CD8-positive, alpha-beta memory T cell (primary cell): ENCODE measurements around the gene BRSK2. TPM values are rescaled to one million over a fixed set of nuclear protein-coding genes. Genes with fewer than 3 reads are reported as not detected.

Source experiments
- CTCF ChIA-PET: fragments of 350-600 bp; sonication (Branson Sonifier 250); formaldehyde crosslinking; loops from one replicate; lab custom pipeline; 2021; ENCODE audit warnings: antibody characterized with exemption; lab: Charles Lee
- POLR2A ChIA-PET: fragments of 350-600 bp; sonication (Branson Sonifier 250); formaldehyde crosslinking; loops from one replicate; lab custom pipeline; 2021; ENCODE audit warnings: antibody characterized with exemption; lab: Charles Lee
- DNase-seq, 5 donors: peaks; one replicate each; pipeline versions ENCODE4 v3.0.0 to v3.0.0-alpha.2; 2020 to 2022; ENCODE audit warnings: mixed read lengths in 1 of 5
- H3K27ac ChIP-seq: one replicate; pipeline ENCODE4 v1.7.0; 2013; ENCODE audit warnings: low read depth, mild to moderate bottlenecking, low read length, moderate library complexity
- H3K27me3 ChIP-seq: 2 replicates; pipeline ENCODE4 v1.7.0; 2013; ENCODE audit warnings: low read length, mild to moderate bottlenecking; ENCODE audit not compliant: insufficient read depth, poor library complexity, severe bottlenecking
- H3K36me3 ChIP-seq: 2 replicates; pipeline ENCODE4 v1.7.0; 2013; ENCODE audit warnings: mild to moderate bottlenecking, low read length, moderate library complexity; ENCODE audit not compliant: insufficient read depth
- H3K4me1 ChIP-seq: 2 replicates; pipeline ENCODE4 v1.7.0; 2013; ENCODE audit warnings: mild to moderate bottlenecking, low read length, moderate library complexity; ENCODE audit not compliant: insufficient read depth
- H3K4me3 ChIP-seq: 2 replicates; pipeline ENCODE4 v1.7.0; 2013; ENCODE audit warnings: mild to moderate bottlenecking, low read length
- H3K9me3 ChIP-seq: 2 replicates; pipeline ENCODE4 v1.7.0; 2013; ENCODE audit warnings: mild to moderate bottlenecking, low read length
- H3K27ac Mint-ChIP-seq, 8 donors: one replicate each; pipeline ENCODE4 v1.8.0; 2020 to 2021; ENCODE audit warnings: mixed read lengths in 8 of 8, mild to moderate bottlenecking in 6 of 8, inconsistent platforms in 3 of 8, moderate library complexity in 3 of 8
- H3K27me3 Mint-ChIP-seq, 2 donors: one replicate each; pipeline ENCODE4 v1.8.0; 2020 to 2021; ENCODE audit warnings: mixed read lengths in 2 of 2, mild to moderate bottlenecking in 1 of 2, moderate library complexity in 1 of 2
- H3K36me3 Mint-ChIP-seq, 3 donors: one replicate each; pipeline ENCODE4 v1.8.0; 2020 to 2021; ENCODE audit warnings: mixed read lengths in 3 of 3, inconsistent platforms in 1 of 3, mild to moderate bottlenecking in 1 of 3
- H3K4me1 Mint-ChIP-seq, 3 donors: one replicate each; pipeline ENCODE4 v1.8.0; 2020 to 2021; ENCODE audit warnings: mixed read lengths in 3 of 3, inconsistent platforms in 1 of 3, mild to moderate bottlenecking in 1 of 3
- H3K4me3 Mint-ChIP-seq, 7 donors: one replicate each; pipeline ENCODE4 v1.8.0; 2020 to 2021; ENCODE audit warnings: mixed read lengths in 7 of 7, mild to moderate bottlenecking in 6 of 7, moderate library complexity in 4 of 7, inconsistent platforms in 2 of 7
- H3K9me3 Mint-ChIP-seq, 5 donors: one replicate each; pipeline ENCODE4 v1.8.0; 2020 to 2022; ENCODE audit warnings: mixed read lengths in 5 of 5, mild to moderate bottlenecking in 3 of 5, moderate library complexity in 2 of 5, inconsistent platforms in 1 of 5
- polyA plus RNA-seq: library from polyadenylated mRNA; unstranded; fragments of 300-500 nt; fragmentation: Illumina TruSeq; gene quantifications from one replicate; pipeline ENCODE4 v1.2.3, GENCODE V29; 2021
- total RNA-seq, 2 experiments: library from RNA; stranded (reverse); gene quantifications; one replicate each; pipeline ENCODE4 v1.2.3, GENCODE V29; 2021

The BRSK2 gene
- total and polyA plus RNA-seq, 3 experiments from 2014 or later, result 0.23 to 0.59 (median 0.35) TPM

GRCh38 chr11:1481483-1481825 is 91.7 kb downstream of the BRSK2 start:
- peak overlapping the region in 1 of 7 donors; percentile 56 for H3K4me3 Mint-ChIP-seq
- Histone ChIP-seq H3K4me1 (peaks cover 5% of the 10 kb centered on the region), H3K27ac (no peak overlapping the region), H3K9me3 (no peaks in the 10 kb centered on the region), H3K36me3 (peaks cover 20% of the 10 kb centered on the region), H3K27me3 (no peaks in the 10 kb centered on the region), H3K4me3 (no peak overlapping the region)
- no peaks in the 10 kb centered on the region for H3K27me3 Mint-ChIP-seq
- no peak for DNase-seq
- ChIA-PET POLR2A (no interaction called here), CTCF (no interaction called here)
- H3K9me3 Mint-ChIP-seq, result no peaks in the 10 kb centered on the region
- H3K27ac Mint-ChIP-seq, result no peak overlapping the region
- H3K36me3 Mint-ChIP-seq, result peaks cover 0 to 65% (median 1%) of the 10 kb centered on the region in 3 donors
- H3K4me1 Mint-ChIP-seq, result peaks cover 9 to 26% (median 15%) of the 10 kb centered on the region in 3 donors

DNA sequence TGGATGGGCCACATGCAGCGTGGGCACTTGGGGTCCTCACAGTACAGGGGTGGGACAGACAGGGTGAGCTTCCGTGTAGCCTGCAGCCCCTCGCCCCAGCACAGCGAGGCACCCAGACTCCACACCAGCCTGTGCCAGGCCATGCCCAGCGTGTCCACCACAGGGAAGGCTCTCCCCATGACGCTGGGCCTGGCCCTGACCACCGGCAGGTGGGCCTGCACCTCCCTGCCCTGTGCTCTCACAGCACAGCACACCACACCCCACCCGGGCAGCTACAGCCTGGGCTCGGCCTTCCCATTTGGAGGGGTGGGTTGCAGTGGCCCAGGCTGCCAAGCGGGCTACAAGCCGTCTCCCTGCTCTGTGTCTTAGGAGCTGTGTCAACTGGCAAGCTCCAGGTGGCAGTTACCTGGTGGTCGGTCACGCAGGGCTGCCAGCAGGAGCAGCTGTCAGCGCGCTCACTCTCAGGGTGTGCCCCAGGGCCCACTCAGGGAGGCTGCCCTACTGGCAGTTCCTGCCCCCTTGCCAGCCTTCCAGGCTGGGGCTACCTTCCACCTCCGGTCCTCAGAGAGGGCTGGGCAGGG is 92.2 kb downstream of the BRSK2 start:
- Histone ChIP-seq H3K36me3 (peaks cover 18% of the 10 kb centered on the region), H3K27ac (no peak overlapping the region), H3K4me1 (peaks cover 7% of the 10 kb centered on the region), H3K9me3 (no peaks in the 10 kb centered on the region), H3K4me3 (no peak overlapping the region), H3K27me3 (no peaks in the 10 kb centered on the region)
- POLR2A ChIA-PET, result no interaction called here
- peaks cover 0 to 60% (median 1%) of the 10 kb centered on the region in 3 donors for H3K36me3 Mint-ChIP-seq
- H3K27me3 Mint-ChIP-seq, result no peaks in the 10 kb centered on the region
- H3K27ac Mint-ChIP-seq, result peak overlapping the region in 1 of 8 donors; percentile 54
- DNase-seq, result peak in 1 of 5 donors; percentile 22
- CTCF ChIA-PET, result no interaction called here
- H3K4me1 Mint-ChIP-seq, result peaks cover 9 to 27% (median 15%) of the 10 kb centered on the region in 3 donors
- H3K9me3 Mint-ChIP-seq, result no peaks in the 10 kb centered on the region
- H3K4me3 Mint-ChIP-seq, result no peak overlapping the region

DNA sequence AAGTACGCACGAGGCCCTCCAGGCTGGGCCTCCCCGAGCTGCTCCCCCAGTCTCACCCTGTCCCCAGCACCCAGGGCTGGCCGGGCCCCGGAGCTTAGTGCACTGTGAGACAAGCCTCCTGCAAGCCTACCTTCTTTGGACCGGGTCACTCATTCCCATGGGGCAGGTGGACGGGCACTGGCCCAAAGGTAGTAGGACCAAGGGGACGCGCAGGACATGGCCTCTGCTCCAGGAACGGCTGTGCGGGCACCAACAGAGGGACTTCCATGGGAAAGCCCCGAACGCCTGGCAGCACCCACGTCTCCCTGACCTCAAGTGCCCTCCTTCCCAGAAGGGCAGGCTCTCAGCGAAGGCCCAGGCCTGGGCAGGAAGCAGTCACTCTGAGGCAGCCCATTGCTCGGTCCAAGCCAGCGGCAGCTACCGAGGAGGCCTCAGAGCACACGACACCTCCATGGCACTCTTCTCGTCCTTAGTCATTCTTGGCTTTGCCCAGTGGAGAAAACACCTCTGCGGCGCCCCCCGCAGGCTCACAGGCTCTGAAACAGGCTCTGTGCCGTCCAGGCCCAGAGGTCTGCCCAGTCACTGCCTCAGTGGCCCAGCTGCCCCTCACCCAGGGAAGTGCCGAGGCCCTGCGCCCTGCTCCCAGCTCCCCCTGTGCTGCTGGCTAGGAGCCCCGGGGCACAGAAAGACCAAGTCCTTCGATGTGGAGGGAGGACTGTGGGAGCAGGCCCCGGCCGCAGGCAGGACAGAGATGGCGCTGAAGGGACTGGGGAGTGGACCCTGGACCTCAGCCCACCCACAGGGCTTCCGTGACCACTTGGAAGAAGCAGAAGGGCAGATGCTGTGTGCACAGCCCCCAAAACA is 93.1 kb downstream of the BRSK2 start:
- peaks cover 14% of the 10 kb centered on the region for H3K4me1 ChIP-seq
- peak overlapping the region in 1 of 8 donors; percentile 89 for H3K27ac Mint-ChIP-seq
- H3K9me3 ChIP-seq, result no peaks in the 10 kb centered on the region
- H3K27me3 Mint-ChIP-seq, result no peaks in the 10 kb centered on the region
- H3K36me3 ChIP-seq, result peaks cover 18% of the 10 kb centered on the region
- no peaks in the 10 kb centered on the region for H3K9me3 Mint-ChIP-seq
- H3K4me3 ChIP-seq, result no peak overlapping the region
- ChIA-PET CTCF (no interaction called here), POLR2A (no interaction called here)
- DNase-seq, result peak in 1 of 5 donors; percentile 42
- H3K4me3 Mint-ChIP-seq, result no peak overlapping the region
- peaks cover 14 to 35% (median 20%) of the 10 kb centered on the region in 3 donors for H3K4me1 Mint-ChIP-seq
- H3K27ac ChIP-seq, result no peak overlapping the region
- peaks cover 0 to 52% (median 3%) of the 10 kb centered on the region in 3 donors for H3K36me3 Mint-ChIP-seq
- no peaks in the 10 kb centered on the region for H3K27me3 ChIP-seq

- H3K36me3 ChIP-seq, result peaks cover 17% of the 10 kb centered on the region
- CTCF ChIA-PET, result no interaction called here
- Mint-ChIP-seq H3K9me3 (no peaks in the 10 kb centered on the region), H3K27me3 (no peaks in the 10 kb centered on the region), H3K4me1 (peaks cover 14 to 42% (median 21%) of the 10 kb centered on the region in 3 donors), H3K27ac (peak overlapping the region in 3 of 8 donors; percentile 54 to 89 (median 75)), H3K4me3 (no peak overlapping the region), H3K36me3 (peaks cover 0 to 45% (median 3%) of the 10 kb centered on the region in 3 donors)
- POLR2A ChIA-PET, result no interaction called here
- no peaks in the 10 kb centered on the region for H3K27me3 ChIP-seq
- H3K27ac ChIP-seq, result no peak overlapping the region
- DNase-seq, result peak in 1 of 5 donors; percentile 10
- no peak overlapping the region for H3K4me3 ChIP-seq
- no peaks in the 10 kb centered on the region for H3K9me3 ChIP-seq
- peaks cover 18% of the 10 kb centered on the region for H3K4me1 ChIP-seq
These were observed 93.8 kb downstream of the BRSK2 start for GRCh38 chr11:1483445-1483961.

DNA sequence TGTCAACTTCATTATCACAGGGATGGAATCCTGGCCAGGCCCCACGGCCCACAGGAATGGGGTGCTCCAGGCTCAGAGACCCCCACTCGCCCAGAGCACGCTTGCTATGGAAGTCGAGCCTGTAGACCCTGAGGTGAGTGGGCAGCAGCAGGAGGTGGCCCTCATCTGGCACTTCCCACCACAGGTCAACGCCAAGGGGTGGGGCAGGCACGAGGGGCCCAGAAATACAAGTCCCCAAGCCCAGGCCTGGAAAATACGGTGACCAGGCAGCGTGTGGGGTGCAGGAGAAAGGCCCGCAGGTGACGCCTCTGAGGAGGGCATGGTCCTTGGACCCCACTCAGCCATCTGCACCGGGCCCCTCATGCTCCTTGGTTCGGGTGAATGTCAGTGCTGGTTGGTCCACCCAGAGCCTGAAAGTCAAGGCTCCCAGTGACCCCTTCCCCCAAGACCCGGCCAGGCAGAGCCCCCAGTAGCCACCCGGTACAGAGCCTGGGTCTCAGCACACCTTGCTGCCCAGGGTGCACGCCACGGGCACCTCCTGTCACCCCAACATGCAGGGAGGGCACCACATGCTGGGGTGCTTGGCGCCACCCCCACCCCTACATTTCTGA is 94.4 kb downstream of the BRSK2 start:
- H3K27ac ChIP-seq, result no peak overlapping the region
- no peak overlapping the region for H3K4me3 ChIP-seq
- H3K36me3 ChIP-seq, result peaks cover 11% of the 10 kb centered on the region
- Mint-ChIP-seq H3K27me3 (no peaks in the 10 kb centered on the region), H3K4me3 (no peak overlapping the region), H3K27ac (peak overlapping the region in 1 of 8 donors; percentile 54), H3K36me3 (peaks cover 0 to 42% (median 3%) of the 10 kb centered on the region in 3 donors), H3K9me3 (peaks cover 0 to 1% (median 0%) of the 10 kb centered on the region in 5 donors), H3K4me1 (peaks cover 15 to 49% (median 24%) of the 10 kb centered on the region in 3 donors)
- H3K9me3 ChIP-seq, result no peaks in the 10 kb centered on the region
- no peaks in the 10 kb centered on the region for H3K27me3 ChIP-seq
- CTCF ChIA-PET, result no interaction called here
- POLR2A ChIA-PET, result no interaction called here
- H3K4me1 ChIP-seq, result peaks cover 18% of the 10 kb centered on the region
- DNase-seq, result peak in 1 of 5 donors; percentile 38

- CTCF ChIA-PET, result no interaction called here
These were observed 95.2 kb downstream of the BRSK2 start for GRCh38 chr11:1484695-1485503.

GRCh38 chr11:1485504-1485885 is 95.8 kb downstream of the BRSK2 start:
- Mint-ChIP-seq H3K4me1 (peaks cover 21 to 55% (median 28%) of the 10 kb centered on the region in 3 donors), H3K4me3 (peak overlapping the region in 2 of 7 donors; percentile 9 to 70), H3K27me3 (no peaks in the 10 kb centered on the region), H3K36me3 (peaks cover 0 to 32% (median 3%) of the 10 kb centered on the region in 3 donors), H3K27ac (peak overlapping the region in 3 of 8 donors; percentile 68 to 83 (median 77)), H3K9me3 (peaks cover 0 to 1% (median 0%) of the 10 kb centered on the region in 5 donors)
- no peaks in the 10 kb centered on the region for H3K9me3 ChIP-seq
- POLR2A ChIA-PET, result no interaction called here
- CTCF ChIA-PET, result no interaction called here
- no peaks in the 10 kb centered on the region for H3K36me3 ChIP-seq
- peak in 1 of 5 donors; percentile 39 for DNase-seq
- H3K27ac ChIP-seq, result no peak overlapping the region
- H3K4me3 ChIP-seq, result no peak overlapping the region
- peaks cover 23% of the 10 kb centered on the region for H3K4me1 ChIP-seq
- no peaks in the 10 kb centered on the region for H3K27me3 ChIP-seq

More at GRCh38 chr11:1484695-1485503, 95.2 kb downstream of the BRSK2 start:
- Mint-ChIP-seq H3K36me3 (peaks cover 0 to 37% (median 3%) of the 10 kb centered on the region in 3 donors), H3K4me1 (peaks cover 21 to 55% (median 29%) of the 10 kb centered on the region in 3 donors), H3K27me3 (no peaks in the 10 kb centered on the region), H3K27ac (peak overlapping the region in 6 of 8 donors; percentile 1 to 83 (median 44)), H3K4me3 (peak overlapping the region in 3 of 7 donors; percentile 9 to 70 (median 28)), H3K9me3 (peaks cover 0 to 1% (median 0%) of the 10 kb centered on the region in 5 donors)
- peak in 1 of 5 donors; percentile 18 for DNase-seq
- Histone ChIP-seq H3K4me3 (no peak overlapping the region), H3K27ac (no peak overlapping the region), H3K4me1 (peaks cover 23% of the 10 kb centered on the region), H3K36me3 (peaks cover 5% of the 10 kb centered on the region), H3K27me3 (no peaks in the 10 kb centered on the region), H3K9me3 (no peaks in the 10 kb centered on the region)
- POLR2A ChIA-PET, result no interaction called here
